ENCODE results near the gene RBP4. TPM values are rescaled to one million over a fixed set of nuclear protein-coding genes. Genes with fewer than 3 reads are reported as not detected.
"Not testable (repeated sequence)": the region's sequence is repeated elsewhere in the genome, so short reads cannot be mapped to it uniquely, and the experiment has no call there.

The RBP4 gene
- total RNA-seq, 1 donor from 2014 or later, result not detected

GRCh38 chr10:93548376-93549071 is 52.5 kb downstream of the RBP4 start:
- no peaks in the 10 kb centered on the region for H3K9me3 Mint-ChIP-seq
- no peak for DNase-seq (ENCODE audit: low spot score)
- no peak overlapping the region for H3K4me3 Mint-ChIP-seq (ENCODE audit: low read depth)
- H3K27ac Mint-ChIP-seq, result no peak overlapping the region
- H3K27me3 Mint-ChIP-seq (ENCODE audit: low read depth), result peaks cover 3% of the 10 kb centered on the region
- H3K36me3 Mint-ChIP-seq (ENCODE audit: low read depth), result no peaks in the 10 kb centered on the region
- H3K4me1 Mint-ChIP-seq (ENCODE audit: low read depth), result no peaks in the 10 kb centered on the region
- intact Hi-C loops (cut with micrococcal nuclease), result no loop called here

GRCh38 chr10:93547522-93547921 is 53.5 kb downstream of the RBP4 start:
- Mint-ChIP-seq H3K4me1 (ENCODE audit: low read depth) (no peaks in the 10 kb centered on the region), H3K36me3 (ENCODE audit: low read depth) (no peaks in the 10 kb centered on the region), H3K4me3 (ENCODE audit: low read depth) (no peak overlapping the region), H3K27ac (no peak overlapping the region), H3K27me3 (ENCODE audit: low read depth) (peaks cover 13% of the 10 kb centered on the region), H3K9me3 (no peaks in the 10 kb centered on the region)
- intact Hi-C loops (cut with micrococcal nuclease), result no loop called here
- DNase-seq (ENCODE audit: low spot score), result no peak

- H3K27me3 Mint-ChIP-seq (ENCODE audit: low read depth), result peaks cover 16% of the 10 kb centered on the region
- intact Hi-C loops (cut with micrococcal nuclease); H3K4me3 Mint-ChIP-seq (ENCODE audit: low read depth); H3K27ac Mint-ChIP-seq; H3K4me1 Mint-ChIP-seq (ENCODE audit: low read depth); DNase-seq (ENCODE audit: low spot score); H3K36me3 Mint-ChIP-seq (ENCODE audit: low read depth); H3K9me3 Mint-ChIP-seq: not testable (repeated sequence)
Measured at GRCh38 chr10:93546995-93547394, 54.0 kb downstream of the RBP4 start.

- no peak overlapping the region for H3K27ac Mint-ChIP-seq
- intact Hi-C loops (cut with micrococcal nuclease), result no loop called here
- DNase-seq (ENCODE audit: low spot score), result no peak
- no peak overlapping the region for H3K4me3 Mint-ChIP-seq (ENCODE audit: low read depth)
- no peaks in the 10 kb centered on the region for H3K4me1 Mint-ChIP-seq (ENCODE audit: low read depth)
- no peaks in the 10 kb centered on the region for H3K9me3 Mint-ChIP-seq
- H3K36me3 Mint-ChIP-seq (ENCODE audit: low read depth), result no peaks in the 10 kb centered on the region
- peaks cover 35% of the 10 kb centered on the region for H3K27me3 Mint-ChIP-seq (ENCODE audit: low read depth)
Measured at GRCh38 chr10:93542358-93542791, 58.7 kb downstream of the RBP4 start.

Other genes starting within 250 kb of the RBP4 start
- gene MYOF, start 118.9 kb downstream of the RBP4 start, total RNA-seq, result 32.5 and 33.2 TPM in 2 replicates
- gene CEP55, start 104.6 kb downstream of the RBP4 start, total RNA-seq, result 72.6 and 76.1 TPM in 2 replicates
- gene FFAR4, start 34.6 kb downstream of the RBP4 start, total RNA-seq, result not detected in 2 replicates
- not detected in 2 replicates for gene PDE6C, start 11.3 kb upstream of the RBP4 start, total RNA-seq
- 18.6 and 20.7 TPM in 2 replicates for gene FRA10AC1, start 101.4 kb upstream of the RBP4 start, total RNA-seq
- gene LGI1, start 156.7 kb upstream of the RBP4 start, total RNA-seq, result not detected in 2 replicates